HEK293 (cell line): ENCODE measurements around the gene LPXN.

Experiments used
- CTCF ChIA-PET: fragments of 350-600 bp; formaldehyde crosslinking; extraction: SDS; loops from one replicate; lab custom pipeline; 2021; ENCODE audit warnings: antibody characterized with exemption; lab: Yijun Ruan, JAX
- POLR2A ChIA-PET: fragments of 300-600 bp; formaldehyde crosslinking; extraction: SDS; loops from one replicate; lab custom pipeline; 2020; ENCODE audit warnings: antibody characterized with exemption, inconsistent platforms; lab: Yijun Ruan, JAX
- H3K27ac ChIP-seq: fragments of 200-500 bp; sonication (Bioruptor generic); 2 replicates; pipeline ENCODE4 v1.5.1; 2014; ENCODE audit warnings: low read depth, low read length, control low read depth, inconsistent platforms; ENCODE audit errors: extremely low read depth
- H3K36me3 ChIP-seq, 2 experiments: fragments of 200-500 bp in 1 of 2; sonication (Bioruptor generic) in 1 of 2; 1 replicate in 1 of 2; 2 replicates in 1 of 2; pipeline ENCODE4 v1.5.1; 2014 to 2017; ENCODE audit warnings: inconsistent platforms in 2 of 2, low read length in 2 of 2; ENCODE audit not compliant: control insufficient read depth in 2 of 2, insufficient read depth in 1 of 2
- H3K4me1 ChIP-seq: fragments of 200-500 bp; sonication (Bioruptor generic); 2 replicates; pipeline ENCODE4 v1.5.1; 2014; ENCODE audit warnings: mild to moderate bottlenecking, low read length, inconsistent platforms; ENCODE audit not compliant: control insufficient read depth, insufficient read depth
- H3K4me3 ChIP-seq: 2 replicates; pipeline ENCODE4 v1.5.1; 2011; ENCODE audit warnings: low read depth, mild to moderate bottlenecking, control low read depth, low read length, moderate library complexity
- H3K9me3 ChIP-seq: fragments of 200-500 bp; sonication (Bioruptor generic); 2 replicates; pipeline ENCODE4 v1.5.1; 2014; ENCODE audit warnings: low read depth, low read length, inconsistent platforms; ENCODE audit not compliant: control insufficient read depth, insufficient read depth
- GLIS1 ChIP-seq: fragments of 450-650 bp; formaldehyde crosslinking; IDR thresholded peaks from 2 replicates; pipeline ENCODE4 v1.5.1; 2016; ENCODE audit warnings: missing biosample characterization, missing genetic modification characterization
- KLF8 ChIP-seq: fragments of 450-650 bp; formaldehyde crosslinking; IDR thresholded peaks from 2 replicates; pipeline ENCODE4 v1.5.1; 2016; ENCODE audit warnings: missing biosample characterization, missing genetic modification characterization
- MYNN ChIP-seq: fragments of 450-650 bp; formaldehyde crosslinking; IDR thresholded peaks from 2 replicates; pipeline ENCODE4 v1.5.1; 2016; ENCODE audit warnings: missing biosample characterization, missing genetic modification characterization, borderline replicate concordance
- OVOL3 ChIP-seq: fragments of 450-650 bp; formaldehyde crosslinking; IDR thresholded peaks from 2 replicates; pipeline ENCODE4 v1.5.1; 2016; ENCODE audit warnings: missing biosample characterization, missing genetic modification characterization
- PRDM1 ChIP-seq: fragments of 450-650 bp; formaldehyde crosslinking; IDR thresholded peaks from 2 replicates; pipeline ENCODE4; 2016; ENCODE audit warnings: missing biosample characterization, missing genetic modification characterization
- SCRT2 ChIP-seq: fragments of 450-650 bp; formaldehyde crosslinking; IDR thresholded peaks from 2 replicates; pipeline ENCODE4 v1.5.1; 2016; ENCODE audit warnings: missing biosample characterization, missing genetic modification characterization
- ZFP3 ChIP-seq: fragments of 450-650 bp; formaldehyde crosslinking; IDR thresholded peaks from 2 replicates; pipeline ENCODE4 v1.5.1; 2016; ENCODE audit warnings: low read depth, missing biosample characterization, missing genetic modification characterization
- ZIC2 ChIP-seq: fragments of 450-650 bp; formaldehyde crosslinking; IDR thresholded peaks from 2 replicates; pipeline ENCODE4 v1.5.1; 2016; ENCODE audit warnings: missing biosample characterization, missing genetic modification characterization
- ZNF10 ChIP-seq: fragments of 450-650 bp; formaldehyde crosslinking; IDR thresholded peaks from 2 replicates; pipeline ENCODE4 v1.5.1; 2017; ENCODE audit warnings: missing biosample characterization, missing genetic modification characterization
- ZNF112 ChIP-seq: fragments of 450-650 bp; formaldehyde crosslinking; IDR thresholded peaks from 2 replicates; pipeline ENCODE4 v1.5.0; 2017; ENCODE audit warnings: missing biosample characterization, missing genetic modification characterization
- ZNF155 ChIP-seq: fragments of 450-650 bp; formaldehyde crosslinking; IDR thresholded peaks from 2 replicates; pipeline ENCODE4 v1.5.1; 2016; ENCODE audit warnings: missing biosample characterization, missing genetic modification characterization
- ZNF423 ChIP-seq: fragments of 450-650 bp; formaldehyde crosslinking; IDR thresholded peaks from 2 replicates; pipeline ENCODE4 v1.5.1; 2016; ENCODE audit warnings: missing biosample characterization, missing genetic modification characterization
- ZNF48 ChIP-seq: fragments of 450-650 bp; formaldehyde crosslinking; IDR thresholded peaks from 2 replicates; pipeline ENCODE4 v1.5.1; 2016; ENCODE audit warnings: missing biosample characterization, missing genetic modification characterization
- ZNF529 ChIP-seq: fragments of 450-650 bp; formaldehyde crosslinking; IDR thresholded peaks from 2 replicates; pipeline ENCODE4 v1.5.1; 2017; ENCODE audit warnings: missing genetic modification characterization, missing biosample characterization; ENCODE audit not compliant: insufficient replicate concordance
- ZNF530 ChIP-seq: fragments of 450-650 bp; formaldehyde crosslinking; IDR thresholded peaks from 2 replicates; pipeline ENCODE4 v1.5.1; 2016; ENCODE audit warnings: low read depth, missing biosample characterization, missing genetic modification characterization
- ZNF571 ChIP-seq: fragments of 450-650 bp; formaldehyde crosslinking; IDR thresholded peaks from 2 replicates; pipeline ENCODE4 v1.5.0; 2017; ENCODE audit warnings: missing biosample characterization, missing genetic modification characterization
- ZNF600 ChIP-seq: fragments of 450-650 bp; formaldehyde crosslinking; IDR thresholded peaks from 2 replicates; pipeline ENCODE4 v1.5.1; 2016; ENCODE audit warnings: missing biosample characterization, missing genetic modification characterization
- ZNF623 ChIP-seq: fragments of 450-650 bp; formaldehyde crosslinking; IDR thresholded peaks from 2 replicates; pipeline ENCODE4 v1.5.1; 2016; ENCODE audit warnings: missing biosample characterization, missing genetic modification characterization
- ZNF747 ChIP-seq: fragments of 450-650 bp; formaldehyde crosslinking; IDR thresholded peaks from 2 replicates; pipeline ENCODE4 v1.5.1; 2016; ENCODE audit warnings: missing biosample characterization, missing genetic modification characterization
- ZSCAN23 ChIP-seq: fragments of 450-650 bp; formaldehyde crosslinking; IDR thresholded peaks from 2 replicates; pipeline ENCODE4 v1.5.1; 2016; ENCODE audit warnings: missing biosample characterization, missing genetic modification characterization
- TF ChIP-seq, protein P1 (sequence below): fragments of 450-650 bp; formaldehyde crosslinking; IDR thresholded peaks from 2 replicates; pipeline ENCODE4 v1.5.1; 2016; ENCODE audit warnings: missing biosample characterization, missing genetic modification characterization, borderline replicate concordance
- TF ChIP-seq, protein P2 (sequence below): fragments of 450-650 bp; formaldehyde crosslinking; IDR thresholded peaks from 2 replicates; pipeline ENCODE4 v1.5.1; 2016; ENCODE audit warnings: missing biosample characterization, missing genetic modification characterization
- TF ChIP-seq, protein P3 (sequence below): fragments of 450-650 bp; formaldehyde crosslinking; IDR thresholded peaks from 2 replicates; pipeline ENCODE4 v1.5.1; 2016; ENCODE audit warnings: missing biosample characterization, missing genetic modification characterization
- TF ChIP-seq, protein P4 (sequence below): fragments of 450-650 bp; formaldehyde crosslinking; IDR thresholded peaks from 2 replicates; pipeline ENCODE4 v1.5.1; 2016; ENCODE audit warnings: missing biosample characterization, missing genetic modification characterization

Gene LPXN

DNA sequence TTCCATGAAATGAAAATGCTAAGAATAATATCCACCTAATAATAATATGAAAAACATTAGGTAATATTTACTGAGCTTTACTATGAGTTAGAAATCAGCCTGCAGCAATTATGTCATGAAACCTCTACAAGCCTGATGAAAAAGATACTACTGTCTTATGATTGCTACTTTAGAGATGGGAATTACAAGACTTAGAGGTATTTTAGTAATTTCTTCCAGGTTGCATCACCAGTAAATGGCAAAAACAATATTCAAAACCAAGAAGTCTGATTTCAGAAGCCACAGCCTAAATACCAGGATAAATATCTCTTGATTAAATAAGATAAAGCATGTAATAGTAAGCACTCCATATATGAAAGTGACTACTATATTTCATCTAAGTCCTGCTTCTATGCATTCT lies 81.6 kb downstream of the LPXN start:
- CTCF ChIA-PET: no interaction called here

GRCh38 chr11:58493676-58494075 lies 82.0 kb downstream of the LPXN start:
- TF ChIP-seq ZNF529 (tag by site-specific recombination): no peak
- TF ChIP-seq, protein P1, sequence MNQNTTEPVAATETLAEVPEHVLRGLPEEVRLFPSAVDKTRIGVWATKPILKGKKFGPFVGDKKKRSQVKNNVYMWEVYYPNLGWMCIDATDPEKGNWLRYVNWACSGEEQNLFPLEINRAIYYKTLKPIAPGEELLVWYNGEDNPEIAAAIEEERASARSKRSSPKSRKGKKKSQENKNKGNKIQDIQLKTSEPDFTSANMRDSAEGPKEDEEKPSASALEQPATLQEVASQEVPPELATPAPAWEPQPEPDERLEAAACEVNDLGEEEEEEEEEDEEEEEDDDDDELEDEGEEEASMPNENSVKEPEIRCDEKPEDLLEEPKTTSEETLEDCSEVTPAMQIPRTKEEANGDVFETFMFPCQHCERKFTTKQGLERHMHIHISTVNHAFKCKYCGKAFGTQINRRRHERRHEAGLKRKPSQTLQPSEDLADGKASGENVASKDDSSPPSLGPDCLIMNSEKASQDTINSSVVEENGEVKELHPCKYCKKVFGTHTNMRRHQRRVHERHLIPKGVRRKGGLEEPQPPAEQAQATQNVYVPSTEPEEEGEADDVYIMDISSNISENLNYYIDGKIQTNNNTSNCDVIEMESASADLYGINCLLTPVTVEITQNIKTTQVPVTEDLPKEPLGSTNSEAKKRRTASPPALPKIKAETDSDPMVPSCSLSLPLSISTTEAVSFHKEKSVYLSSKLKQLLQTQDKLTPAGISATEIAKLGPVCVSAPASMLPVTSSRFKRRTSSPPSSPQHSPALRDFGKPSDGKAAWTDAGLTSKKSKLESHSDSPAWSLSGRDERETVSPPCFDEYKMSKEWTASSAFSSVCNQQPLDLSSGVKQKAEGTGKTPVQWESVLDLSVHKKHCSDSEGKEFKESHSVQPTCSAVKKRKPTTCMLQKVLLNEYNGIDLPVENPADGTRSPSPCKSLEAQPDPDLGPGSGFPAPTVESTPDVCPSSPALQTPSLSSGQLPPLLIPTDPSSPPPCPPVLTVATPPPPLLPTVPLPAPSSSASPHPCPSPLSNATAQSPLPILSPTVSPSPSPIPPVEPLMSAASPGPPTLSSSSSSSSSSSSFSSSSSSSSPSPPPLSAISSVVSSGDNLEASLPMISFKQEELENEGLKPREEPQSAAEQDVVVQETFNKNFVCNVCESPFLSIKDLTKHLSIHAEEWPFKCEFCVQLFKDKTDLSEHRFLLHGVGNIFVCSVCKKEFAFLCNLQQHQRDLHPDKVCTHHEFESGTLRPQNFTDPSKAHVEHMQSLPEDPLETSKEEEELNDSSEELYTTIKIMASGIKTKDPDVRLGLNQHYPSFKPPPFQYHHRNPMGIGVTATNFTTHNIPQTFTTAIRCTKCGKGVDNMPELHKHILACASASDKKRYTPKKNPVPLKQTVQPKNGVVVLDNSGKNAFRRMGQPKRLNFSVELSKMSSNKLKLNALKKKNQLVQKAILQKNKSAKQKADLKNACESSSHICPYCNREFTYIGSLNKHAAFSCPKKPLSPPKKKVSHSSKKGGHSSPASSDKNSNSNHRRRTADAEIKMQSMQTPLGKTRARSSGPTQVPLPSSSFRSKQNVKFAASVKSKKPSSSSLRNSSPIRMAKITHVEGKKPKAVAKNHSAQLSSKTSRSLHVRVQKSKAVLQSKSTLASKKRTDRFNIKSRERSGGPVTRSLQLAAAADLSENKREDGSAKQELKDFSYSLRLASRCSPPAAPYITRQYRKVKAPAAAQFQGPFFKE (tag by site-specific recombination): no peak
- no peak for TF ChIP-seq ZIC2 (tag by site-specific recombination)
- TF ChIP-seq OVOL3: no peak
- TF ChIP-seq ZNF530 (tag by site-specific recombination): no peak
- no peak for TF ChIP-seq PRDM1 (tag by site-specific recombination)
- TF ChIP-seq, protein P2, sequence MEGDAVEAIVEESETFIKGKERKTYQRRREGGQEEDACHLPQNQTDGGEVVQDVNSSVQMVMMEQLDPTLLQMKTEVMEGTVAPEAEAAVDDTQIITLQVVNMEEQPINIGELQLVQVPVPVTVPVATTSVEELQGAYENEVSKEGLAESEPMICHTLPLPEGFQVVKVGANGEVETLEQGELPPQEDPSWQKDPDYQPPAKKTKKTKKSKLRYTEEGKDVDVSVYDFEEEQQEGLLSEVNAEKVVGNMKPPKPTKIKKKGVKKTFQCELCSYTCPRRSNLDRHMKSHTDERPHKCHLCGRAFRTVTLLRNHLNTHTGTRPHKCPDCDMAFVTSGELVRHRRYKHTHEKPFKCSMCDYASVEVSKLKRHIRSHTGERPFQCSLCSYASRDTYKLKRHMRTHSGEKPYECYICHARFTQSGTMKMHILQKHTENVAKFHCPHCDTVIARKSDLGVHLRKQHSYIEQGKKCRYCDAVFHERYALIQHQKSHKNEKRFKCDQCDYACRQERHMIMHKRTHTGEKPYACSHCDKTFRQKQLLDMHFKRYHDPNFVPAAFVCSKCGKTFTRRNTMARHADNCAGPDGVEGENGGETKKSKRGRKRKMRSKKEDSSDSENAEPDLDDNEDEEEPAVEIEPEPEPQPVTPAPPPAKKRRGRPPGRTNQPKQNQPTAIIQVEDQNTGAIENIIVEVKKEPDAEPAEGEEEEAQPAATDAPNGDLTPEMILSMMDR (tag by site-specific recombination): no peak
- no peak for TF ChIP-seq ZNF747 (tag by site-specific recombination)
- TF ChIP-seq, protein P3, sequence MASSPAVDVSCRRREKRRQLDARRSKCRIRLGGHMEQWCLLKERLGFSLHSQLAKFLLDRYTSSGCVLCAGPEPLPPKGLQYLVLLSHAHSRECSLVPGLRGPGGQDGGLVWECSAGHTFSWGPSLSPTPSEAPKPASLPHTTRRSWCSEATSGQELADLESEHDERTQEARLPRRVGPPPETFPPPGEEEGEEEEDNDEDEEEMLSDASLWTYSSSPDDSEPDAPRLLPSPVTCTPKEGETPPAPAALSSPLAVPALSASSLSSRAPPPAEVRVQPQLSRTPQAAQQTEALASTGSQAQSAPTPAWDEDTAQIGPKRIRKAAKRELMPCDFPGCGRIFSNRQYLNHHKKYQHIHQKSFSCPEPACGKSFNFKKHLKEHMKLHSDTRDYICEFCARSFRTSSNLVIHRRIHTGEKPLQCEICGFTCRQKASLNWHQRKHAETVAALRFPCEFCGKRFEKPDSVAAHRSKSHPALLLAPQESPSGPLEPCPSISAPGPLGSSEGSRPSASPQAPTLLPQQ (tag by site-specific recombination): no peak
- TF ChIP-seq GLIS1: no peak
- TF ChIP-seq ZSCAN23 (tag by site-specific recombination): no peak
- no peak for TF ChIP-seq KLF8 (tag by site-specific recombination)
- no peak for TF ChIP-seq ZNF423 (tag by site-specific recombination)
- Histone ChIP-seq H3K9me3 (no peaks in the 10 kb centered on the region), H3K4me3 (no peak overlapping the region), H3K4me1 (no peaks in the 10 kb centered on the region), H3K36me3 (no peaks in the 10 kb centered on the region), H3K27ac (no peak overlapping the region)
- POLR2A ChIA-PET: no interaction called here
- CTCF ChIA-PET: no interaction called here

More for the DNA sequence above, 81.6 kb downstream of the LPXN start:
- Histone ChIP-seq H3K9me3 (no peaks in the 10 kb centered on the region), H3K36me3 (no peaks in the 10 kb centered on the region), H3K27ac (no peak overlapping the region), H3K4me3 (no peak overlapping the region), H3K4me1 (no peaks in the 10 kb centered on the region)
- no peak for TF ChIP-seq ZNF48 (tag by site-specific recombination)
- TF ChIP-seq ZNF155 (tag by site-specific recombination): no peak
- TF ChIP-seq ZNF571: no peak
- no peak for TF ChIP-seq ZNF112
- TF ChIP-seq ZIC2 (tag by site-specific recombination): no peak
- TF ChIP-seq, protein P3 (tag by site-specific recombination): no peak
- no peak for TF ChIP-seq ZNF623 (tag by site-specific recombination)
- TF ChIP-seq ZNF10 (tag by site-specific recombination): no peak
- TF ChIP-seq ZNF600 (tag by site-specific recombination): no peak
- no peak for TF ChIP-seq MYNN (tag by site-specific recombination)
- TF ChIP-seq, protein P4, sequence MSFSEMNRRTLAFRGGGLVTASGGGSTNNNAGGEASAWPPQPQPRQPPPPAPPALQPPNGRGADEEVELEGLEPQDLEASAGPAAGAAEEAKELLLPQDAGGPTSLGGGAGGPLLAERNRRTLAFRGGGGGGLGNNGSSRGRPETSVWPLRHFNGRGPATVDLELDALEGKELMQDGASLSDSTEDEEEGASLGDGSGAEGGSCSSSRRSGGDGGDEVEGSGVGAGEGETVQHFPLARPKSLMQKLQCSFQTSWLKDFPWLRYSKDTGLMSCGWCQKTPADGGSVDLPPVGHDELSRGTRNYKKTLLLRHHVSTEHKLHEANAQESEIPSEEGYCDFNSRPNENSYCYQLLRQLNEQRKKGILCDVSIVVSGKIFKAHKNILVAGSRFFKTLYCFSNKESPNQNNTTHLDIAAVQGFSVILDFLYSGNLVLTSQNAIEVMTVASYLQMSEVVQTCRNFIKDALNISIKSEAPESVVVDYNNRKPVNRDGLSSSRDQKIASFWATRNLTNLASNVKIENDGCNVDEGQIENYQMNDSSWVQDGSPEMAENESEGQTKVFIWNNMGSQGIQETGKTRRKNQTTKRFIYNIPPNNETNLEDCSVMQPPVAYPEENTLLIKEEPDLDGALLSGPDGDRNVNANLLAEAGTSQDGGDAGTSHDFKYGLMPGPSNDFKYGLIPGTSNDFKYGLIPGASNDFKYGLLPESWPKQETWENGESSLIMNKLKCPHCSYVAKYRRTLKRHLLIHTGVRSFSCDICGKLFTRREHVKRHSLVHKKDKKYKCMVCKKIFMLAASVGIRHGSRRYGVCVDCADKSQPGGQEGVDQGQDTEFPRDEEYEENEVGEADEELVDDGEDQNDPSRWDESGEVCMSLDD (tag by site-specific recombination): no peak
- TF ChIP-seq ZFP3: no peak
- no peak for TF ChIP-seq SCRT2
- POLR2A ChIA-PET: no interaction called here
